ENCODE measurements around the gene HTT. TPM values are rescaled to one million over a fixed set of nuclear protein-coding genes. Genes with fewer than 3 reads are reported as not detected.

The HTT gene
- total RNA-seq, 1 experiment from 2014 or later = 37.4 TPM

DNA sequence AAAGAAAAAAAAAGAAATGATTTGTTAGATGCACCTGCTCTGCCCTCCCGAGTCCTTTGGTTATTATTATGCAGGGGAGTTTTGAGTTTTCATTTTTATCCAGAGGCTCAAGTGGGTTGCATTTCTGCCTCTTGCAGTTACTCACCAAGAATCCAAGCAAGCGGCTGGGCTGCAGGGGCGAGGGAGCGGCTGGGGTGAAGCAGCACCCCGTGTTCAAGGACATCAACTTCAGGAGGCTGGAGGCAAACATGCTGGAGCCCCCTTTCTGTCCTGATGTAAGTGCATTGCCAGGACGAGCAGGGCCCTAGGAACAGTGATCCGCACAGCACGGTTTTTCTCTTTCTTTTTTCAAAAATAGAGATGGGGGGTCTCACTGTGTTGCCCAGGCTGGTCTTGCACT, 39.2 kb upstream of the HTT start:
- H3K9me2 ChIP-seq (ENCODE audit: insufficient read depth) = no peaks in the 10 kb centered on the region
- H3K79me2 ChIP-seq (ENCODE audit: insufficient read depth, low read length) = no peaks in the 10 kb centered on the region
- no peak overlapping the region for H3K4me2 ChIP-seq (ENCODE audit: low read length)
- ATAC-seq (no peak), DNase-seq (ENCODE audit: low read depth, low spot score) (no peak)
- no peaks in the 10 kb centered on the region for H3K36me3 ChIP-seq (ENCODE audit: control insufficient read depth in 1 of 2, insufficient read depth in 2 of 2, low read length in 2 of 2)
- ChIA-PET CTCF (interaction anchor here (1.5 kb wide), 1 partner anchor 57 kb away, joined by 4 read pairs; no protein-coding TSS in a partner anchor), POLR2A (no interaction called here), RAD21 (ENCODE audit: low non-redundant PET in 1 of 2, low total read pairs in 2 of 2, uncharacterized antibody in 2 of 2, unreplicated experiment in 2 of 2) (no interaction called here)
- H2AFZ ChIP-seq (ENCODE audit: low read depth, low read length, poor library complexity, severe bottlenecking) = no peak overlapping the region
- H3K27me3 ChIP-seq (ENCODE audit: insufficient read depth, low read length) = no peaks in the 10 kb centered on the region
- intact Hi-C loops (cut with micrococcal nuclease) = no loop called here
- no peak overlapping the region for H3K4me3 ChIP-seq (replicated peaks in 1 of 2; ENCODE audit: low read depth in 1 of 2, low read length in 2 of 2)
- H3K4me1 ChIP-seq (ENCODE audit: control insufficient read depth in 1 of 2, insufficient read depth in 2 of 2, low read length in 2 of 2) = peaks cover 0 to 10% of the 10 kb centered on the region in 2 experiments; a peak in 2 of 4 replicates
- no peaks in the 10 kb centered on the region for H3K9me3 ChIP-seq (ENCODE audit: control insufficient read depth in 1 of 2, insufficient read depth in 1 of 2, low read depth in 1 of 2, low read length in 2 of 2)
- H3K9ac ChIP-seq (ENCODE audit: low read length) = no peak overlapping the region
- no peak for TF ChIP-seq CBX3 (IDR thresholded peaks at IDR 0.05; ENCODE audit: low read depth)
- no peak for TF ChIP-seq EZH2phosphoT487 (IDR thresholded peaks at IDR 0.05; ENCODE audit: borderline replicate concordance)
- TF ChIP-seq, protein P1, sequence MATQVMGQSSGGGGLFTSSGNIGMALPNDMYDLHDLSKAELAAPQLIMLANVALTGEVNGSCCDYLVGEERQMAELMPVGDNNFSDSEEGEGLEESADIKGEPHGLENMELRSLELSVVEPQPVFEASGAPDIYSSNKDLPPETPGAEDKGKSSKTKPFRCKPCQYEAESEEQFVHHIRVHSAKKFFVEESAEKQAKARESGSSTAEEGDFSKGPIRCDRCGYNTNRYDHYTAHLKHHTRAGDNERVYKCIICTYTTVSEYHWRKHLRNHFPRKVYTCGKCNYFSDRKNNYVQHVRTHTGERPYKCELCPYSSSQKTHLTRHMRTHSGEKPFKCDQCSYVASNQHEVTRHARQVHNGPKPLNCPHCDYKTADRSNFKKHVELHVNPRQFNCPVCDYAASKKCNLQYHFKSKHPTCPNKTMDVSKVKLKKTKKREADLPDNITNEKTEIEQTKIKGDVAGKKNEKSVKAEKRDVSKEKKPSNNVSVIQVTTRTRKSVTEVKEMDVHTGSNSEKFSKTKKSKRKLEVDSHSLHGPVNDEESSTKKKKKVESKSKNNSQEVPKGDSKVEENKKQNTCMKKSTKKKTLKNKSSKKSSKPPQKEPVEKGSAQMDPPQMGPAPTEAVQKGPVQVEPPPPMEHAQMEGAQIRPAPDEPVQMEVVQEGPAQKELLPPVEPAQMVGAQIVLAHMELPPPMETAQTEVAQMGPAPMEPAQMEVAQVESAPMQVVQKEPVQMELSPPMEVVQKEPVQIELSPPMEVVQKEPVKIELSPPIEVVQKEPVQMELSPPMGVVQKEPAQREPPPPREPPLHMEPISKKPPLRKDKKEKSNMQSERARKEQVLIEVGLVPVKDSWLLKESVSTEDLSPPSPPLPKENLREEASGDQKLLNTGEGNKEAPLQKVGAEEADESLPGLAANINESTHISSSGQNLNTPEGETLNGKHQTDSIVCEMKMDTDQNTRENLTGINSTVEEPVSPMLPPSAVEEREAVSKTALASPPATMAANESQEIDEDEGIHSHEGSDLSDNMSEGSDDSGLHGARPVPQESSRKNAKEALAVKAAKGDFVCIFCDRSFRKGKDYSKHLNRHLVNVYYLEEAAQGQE (IDR thresholded peaks at IDR 0.05; ENCODE audit: low read depth) = no peak
- TF ChIP-seq JUND (IDR thresholded peaks at IDR 0.05) = no peak
- TF ChIP-seq EZH2 (IDR thresholded peaks at IDR 0.05) = no peak
- TF ChIP-seq, protein P2, sequence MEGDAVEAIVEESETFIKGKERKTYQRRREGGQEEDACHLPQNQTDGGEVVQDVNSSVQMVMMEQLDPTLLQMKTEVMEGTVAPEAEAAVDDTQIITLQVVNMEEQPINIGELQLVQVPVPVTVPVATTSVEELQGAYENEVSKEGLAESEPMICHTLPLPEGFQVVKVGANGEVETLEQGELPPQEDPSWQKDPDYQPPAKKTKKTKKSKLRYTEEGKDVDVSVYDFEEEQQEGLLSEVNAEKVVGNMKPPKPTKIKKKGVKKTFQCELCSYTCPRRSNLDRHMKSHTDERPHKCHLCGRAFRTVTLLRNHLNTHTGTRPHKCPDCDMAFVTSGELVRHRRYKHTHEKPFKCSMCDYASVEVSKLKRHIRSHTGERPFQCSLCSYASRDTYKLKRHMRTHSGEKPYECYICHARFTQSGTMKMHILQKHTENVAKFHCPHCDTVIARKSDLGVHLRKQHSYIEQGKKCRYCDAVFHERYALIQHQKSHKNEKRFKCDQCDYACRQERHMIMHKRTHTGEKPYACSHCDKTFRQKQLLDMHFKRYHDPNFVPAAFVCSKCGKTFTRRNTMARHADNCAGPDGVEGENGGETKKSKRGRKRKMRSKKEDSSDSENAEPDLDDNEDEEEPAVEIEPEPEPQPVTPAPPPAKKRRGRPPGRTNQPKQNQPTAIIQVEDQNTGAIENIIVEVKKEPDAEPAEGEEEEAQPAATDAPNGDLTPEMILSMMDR (IDR thresholded peaks at IDR 0.05 in 2 of 3, conservative IDR thresholded peaks at IDR 0.05 in 1 of 3; ENCODE audit: borderline replicate concordance in 1 of 3, insufficient read depth in 1 of 3, low read depth in 2 of 3, low read length in 2 of 3) = no peak
- TF ChIP-seq SP1 (IDR thresholded peaks at IDR 0.05; ENCODE audit: low read depth) = no peak
- no peak for TF ChIP-seq RAD21 (IDR thresholded peaks at IDR 0.05; ENCODE audit: low read depth)
- no peak for TF ChIP-seq POLR2AphosphoS5 (IDR thresholded peaks at IDR 0.05; ENCODE audit: low read depth, low read length)
- TF ChIP-seq CEBPB (IDR thresholded peaks at IDR 0.05; ENCODE audit: low read depth) = no peak
- TF ChIP-seq, protein P3, sequence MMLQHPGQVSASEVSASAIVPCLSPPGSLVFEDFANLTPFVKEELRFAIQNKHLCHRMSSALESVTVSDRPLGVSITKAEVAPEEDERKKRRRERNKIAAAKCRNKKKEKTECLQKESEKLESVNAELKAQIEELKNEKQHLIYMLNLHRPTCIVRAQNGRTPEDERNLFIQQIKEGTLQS (IDR thresholded peaks at IDR 0.05) = no peak
- TF ChIP-seq, protein P4, sequence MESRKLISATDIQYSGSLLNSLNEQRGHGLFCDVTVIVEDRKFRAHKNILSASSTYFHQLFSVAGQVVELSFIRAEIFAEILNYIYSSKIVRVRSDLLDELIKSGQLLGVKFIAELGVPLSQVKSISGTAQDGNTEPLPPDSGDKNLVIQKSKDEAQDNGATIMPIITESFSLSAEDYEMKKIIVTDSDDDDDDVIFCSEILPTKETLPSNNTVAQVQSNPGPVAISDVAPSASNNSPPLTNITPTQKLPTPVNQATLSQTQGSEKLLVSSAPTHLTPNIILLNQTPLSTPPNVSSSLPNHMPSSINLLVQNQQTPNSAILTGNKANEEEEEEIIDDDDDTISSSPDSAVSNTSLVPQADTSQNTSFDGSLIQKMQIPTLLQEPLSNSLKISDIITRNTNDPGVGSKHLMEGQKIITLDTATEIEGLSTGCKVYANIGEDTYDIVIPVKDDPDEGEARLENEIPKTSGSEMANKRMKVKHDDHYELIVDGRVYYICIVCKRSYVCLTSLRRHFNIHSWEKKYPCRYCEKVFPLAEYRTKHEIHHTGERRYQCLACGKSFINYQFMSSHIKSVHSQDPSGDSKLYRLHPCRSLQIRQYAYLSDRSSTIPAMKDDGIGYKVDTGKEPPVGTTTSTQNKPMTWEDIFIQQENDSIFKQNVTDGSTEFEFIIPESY (IDR thresholded peaks at IDR 0.05; ENCODE audit: extremely low read depth, insufficient replicate concordance, low read length) = no peak
- no peak for TF ChIP-seq EGR1 (IDR thresholded peaks at IDR 0.05; ENCODE audit: low read depth)
- TF ChIP-seq TCF7L2 (IDR thresholded peaks at IDR 0.05; ENCODE audit: borderline replicate concordance, extremely low read depth, insufficient read depth, insufficient read length) = no peak
- TF ChIP-seq SRF (IDR thresholded peaks at IDR 0.05; ENCODE audit: low read depth) = no peak
- TF ChIP-seq SIN3A (IDR thresholded peaks at IDR 0.05; ENCODE audit: low read depth) = no peak
- no peak for TF ChIP-seq ELF1 (IDR thresholded peaks at IDR 0.05; ENCODE audit: borderline replicate concordance, low read depth)
- BruUV-seq (replicated peaks) = no TSS peak
- H4K20me1 ChIP-seq (ENCODE audit: insufficient read depth) = no peaks in the 10 kb centered on the region
- H3K27ac ChIP-seq (ENCODE audit: low read depth, low read length) = no peak overlapping the region
